Ishikawa (cell line): ENCODE results near the gene ARHGEF25.

ENCODE experiments used
- CEBPB ChIP-seq: IDR thresholded peaks from 2 replicates; pipeline ENCODE4 v1.6.1; 2012
- CREB1 ChIP-seq: IDR thresholded peaks from 2 replicates; pipeline ENCODE4 v1.6.1; 2012; ENCODE audit warnings: low read depth
- EGR1 ChIP-seq: IDR thresholded peaks from 2 replicates; pipeline ENCODE4 v1.6.1; 2012
- EP300 ChIP-seq: IDR thresholded peaks from 2 replicates; pipeline ENCODE4 v1.6.1; 2012; ENCODE audit warnings: borderline replicate concordance
- FOXM1 ChIP-seq: IDR thresholded peaks from 2 replicates; pipeline ENCODE4 v1.6.1; 2012; ENCODE audit warnings: low read depth, borderline replicate concordance
- NFIC ChIP-seq: IDR thresholded peaks from 2 replicates; pipeline ENCODE4 v1.6.1; 2012
- RAD21 ChIP-seq: IDR thresholded peaks from 2 replicates; pipeline ENCODE4 v1.6.1; 2012; ENCODE audit warnings: low read depth
- TAF1 ChIP-seq: IDR thresholded peaks from 2 replicates; pipeline ENCODE4 v1.6.1; 2012; ENCODE audit warnings: low read depth, mild to moderate bottlenecking
- TCF12 ChIP-seq: IDR thresholded peaks from 2 replicates; pipeline ENCODE4 v1.6.1; 2012; ENCODE audit warnings: low read depth
- TEAD4 ChIP-seq: IDR thresholded peaks from 2 replicates; pipeline ENCODE4 v1.6.1; 2012
- YY1 ChIP-seq: IDR thresholded peaks from 2 replicates; pipeline ENCODE4 v1.6.1; 2012; ENCODE audit warnings: low read depth
- ZBTB7A ChIP-seq: IDR thresholded peaks from 2 replicates; pipeline ENCODE4 v1.6.1; 2012; ENCODE audit warnings: low read depth
- TF ChIP-seq, protein P1 (sequence below): IDR thresholded peaks from 2 replicates; pipeline ENCODE4 v1.6.1; 2012
- TF ChIP-seq, protein P2 (sequence below): IDR thresholded peaks from 2 replicates; pipeline ENCODE4 v1.6.1; 2012; ENCODE audit warnings: low read depth, mild to moderate bottlenecking
- TF ChIP-seq, protein P3 (sequence below): IDR thresholded peaks from 2 replicates; pipeline ENCODE4 v1.6.1; 2012

ARHGEF25 gene

DNA sequence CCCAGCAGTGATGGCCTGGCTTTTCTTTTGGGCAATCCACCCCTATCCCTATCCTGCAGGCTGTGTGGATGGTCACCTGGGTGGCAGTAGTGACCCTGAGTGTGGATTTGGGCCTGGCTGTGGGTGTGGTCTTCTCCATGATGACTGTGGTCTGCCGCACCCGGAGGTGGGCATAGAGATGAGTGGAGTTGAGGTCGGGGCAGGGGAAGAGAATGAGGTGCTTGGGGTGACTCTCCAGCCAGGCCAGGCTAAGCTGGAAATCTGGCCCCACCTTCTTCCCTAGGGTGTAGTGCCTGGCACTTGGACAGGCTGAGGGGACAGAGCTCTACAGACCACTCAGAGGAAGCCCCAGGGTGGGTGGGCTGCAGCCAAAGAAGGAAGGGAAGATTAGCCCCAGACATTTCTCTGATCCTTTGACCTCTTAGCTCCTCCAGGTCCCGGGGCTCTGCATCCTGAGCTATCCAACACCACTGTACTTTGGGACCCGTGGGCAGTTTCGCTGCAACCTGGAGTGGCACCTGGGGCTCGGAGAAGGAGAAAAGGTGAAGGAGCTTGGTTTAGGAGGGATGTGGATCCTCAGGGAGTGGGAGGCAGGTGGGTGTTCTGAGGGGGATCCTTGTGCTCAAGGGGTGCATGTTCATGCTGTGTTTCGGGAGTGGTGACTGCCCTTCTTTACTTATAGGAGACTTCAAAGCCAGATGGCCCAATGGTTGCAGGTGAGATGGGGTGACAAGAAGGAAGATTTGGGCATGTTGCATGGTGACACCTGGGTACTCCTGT lies 13.4 kb downstream of the ARHGEF25 start:
- TF ChIP-seq TAF1 (no peak), EGR1 (no peak), CEBPB (no peak), ZBTB7A (no peak), FOXM1 (no peak), TEAD4 (no peak), YY1 (no peak), EP300 (no peak), CREB1 (no peak), RAD21 (no peak), NFIC (no peak), TCF12 (no peak)
- TF ChIP-seq, protein P1, sequence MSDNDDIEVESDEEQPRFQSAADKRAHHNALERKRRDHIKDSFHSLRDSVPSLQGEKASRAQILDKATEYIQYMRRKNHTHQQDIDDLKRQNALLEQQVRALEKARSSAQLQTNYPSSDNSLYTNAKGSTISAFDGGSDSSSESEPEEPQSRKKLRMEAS, result no peak
- TF ChIP-seq, protein P2, sequence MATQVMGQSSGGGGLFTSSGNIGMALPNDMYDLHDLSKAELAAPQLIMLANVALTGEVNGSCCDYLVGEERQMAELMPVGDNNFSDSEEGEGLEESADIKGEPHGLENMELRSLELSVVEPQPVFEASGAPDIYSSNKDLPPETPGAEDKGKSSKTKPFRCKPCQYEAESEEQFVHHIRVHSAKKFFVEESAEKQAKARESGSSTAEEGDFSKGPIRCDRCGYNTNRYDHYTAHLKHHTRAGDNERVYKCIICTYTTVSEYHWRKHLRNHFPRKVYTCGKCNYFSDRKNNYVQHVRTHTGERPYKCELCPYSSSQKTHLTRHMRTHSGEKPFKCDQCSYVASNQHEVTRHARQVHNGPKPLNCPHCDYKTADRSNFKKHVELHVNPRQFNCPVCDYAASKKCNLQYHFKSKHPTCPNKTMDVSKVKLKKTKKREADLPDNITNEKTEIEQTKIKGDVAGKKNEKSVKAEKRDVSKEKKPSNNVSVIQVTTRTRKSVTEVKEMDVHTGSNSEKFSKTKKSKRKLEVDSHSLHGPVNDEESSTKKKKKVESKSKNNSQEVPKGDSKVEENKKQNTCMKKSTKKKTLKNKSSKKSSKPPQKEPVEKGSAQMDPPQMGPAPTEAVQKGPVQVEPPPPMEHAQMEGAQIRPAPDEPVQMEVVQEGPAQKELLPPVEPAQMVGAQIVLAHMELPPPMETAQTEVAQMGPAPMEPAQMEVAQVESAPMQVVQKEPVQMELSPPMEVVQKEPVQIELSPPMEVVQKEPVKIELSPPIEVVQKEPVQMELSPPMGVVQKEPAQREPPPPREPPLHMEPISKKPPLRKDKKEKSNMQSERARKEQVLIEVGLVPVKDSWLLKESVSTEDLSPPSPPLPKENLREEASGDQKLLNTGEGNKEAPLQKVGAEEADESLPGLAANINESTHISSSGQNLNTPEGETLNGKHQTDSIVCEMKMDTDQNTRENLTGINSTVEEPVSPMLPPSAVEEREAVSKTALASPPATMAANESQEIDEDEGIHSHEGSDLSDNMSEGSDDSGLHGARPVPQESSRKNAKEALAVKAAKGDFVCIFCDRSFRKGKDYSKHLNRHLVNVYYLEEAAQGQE, result no peak
- TF ChIP-seq, protein P3, sequence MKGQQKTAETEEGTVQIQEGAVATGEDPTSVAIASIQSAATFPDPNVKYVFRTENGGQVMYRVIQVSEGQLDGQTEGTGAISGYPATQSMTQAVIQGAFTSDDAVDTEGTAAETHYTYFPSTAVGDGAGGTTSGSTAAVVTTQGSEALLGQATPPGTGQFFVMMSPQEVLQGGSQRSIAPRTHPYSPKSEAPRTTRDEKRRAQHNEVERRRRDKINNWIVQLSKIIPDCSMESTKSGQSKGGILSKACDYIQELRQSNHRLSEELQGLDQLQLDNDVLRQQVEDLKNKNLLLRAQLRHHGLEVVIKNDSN, result no peak

DNA sequence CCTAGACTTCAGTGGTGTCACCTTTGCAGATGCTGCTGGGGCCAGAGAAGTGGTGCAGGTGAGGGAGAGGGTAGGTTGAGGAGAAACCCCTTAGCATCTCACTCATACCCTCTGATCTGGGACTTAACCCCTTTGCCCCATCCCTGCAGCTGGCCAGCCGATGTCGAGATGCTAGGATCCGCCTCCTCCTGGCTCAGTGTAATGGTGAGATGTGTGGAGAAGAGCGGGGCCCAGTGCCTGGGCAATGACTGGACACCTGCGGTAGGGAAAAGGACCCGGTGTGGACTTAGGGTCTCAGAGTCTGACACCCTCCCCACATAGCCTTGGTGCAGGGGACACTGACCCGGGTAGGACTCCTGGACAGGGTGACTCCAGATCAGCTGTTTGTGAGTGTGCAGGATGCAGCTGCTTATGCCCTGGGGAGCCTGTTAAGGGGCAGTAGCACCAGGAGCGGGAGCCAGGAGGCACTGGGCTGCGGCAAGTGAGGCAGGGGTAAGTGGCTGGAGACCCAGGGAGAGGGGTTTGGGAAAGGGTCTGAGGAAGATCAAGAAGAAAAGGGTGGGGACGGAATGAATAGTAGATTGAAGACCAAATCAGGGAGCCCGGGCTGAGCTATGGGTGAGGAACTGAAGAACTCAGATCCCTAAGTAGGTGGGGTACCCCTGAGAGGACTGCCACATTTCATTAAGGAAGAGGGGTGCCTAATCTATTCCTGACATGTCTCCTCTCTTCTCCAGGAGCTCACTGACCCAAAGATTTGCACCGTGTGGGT lies 14.2 kb downstream of the ARHGEF25 start:
- no peak for TF ChIP-seq TEAD4
- TF ChIP-seq YY1, result no peak

DNA sequence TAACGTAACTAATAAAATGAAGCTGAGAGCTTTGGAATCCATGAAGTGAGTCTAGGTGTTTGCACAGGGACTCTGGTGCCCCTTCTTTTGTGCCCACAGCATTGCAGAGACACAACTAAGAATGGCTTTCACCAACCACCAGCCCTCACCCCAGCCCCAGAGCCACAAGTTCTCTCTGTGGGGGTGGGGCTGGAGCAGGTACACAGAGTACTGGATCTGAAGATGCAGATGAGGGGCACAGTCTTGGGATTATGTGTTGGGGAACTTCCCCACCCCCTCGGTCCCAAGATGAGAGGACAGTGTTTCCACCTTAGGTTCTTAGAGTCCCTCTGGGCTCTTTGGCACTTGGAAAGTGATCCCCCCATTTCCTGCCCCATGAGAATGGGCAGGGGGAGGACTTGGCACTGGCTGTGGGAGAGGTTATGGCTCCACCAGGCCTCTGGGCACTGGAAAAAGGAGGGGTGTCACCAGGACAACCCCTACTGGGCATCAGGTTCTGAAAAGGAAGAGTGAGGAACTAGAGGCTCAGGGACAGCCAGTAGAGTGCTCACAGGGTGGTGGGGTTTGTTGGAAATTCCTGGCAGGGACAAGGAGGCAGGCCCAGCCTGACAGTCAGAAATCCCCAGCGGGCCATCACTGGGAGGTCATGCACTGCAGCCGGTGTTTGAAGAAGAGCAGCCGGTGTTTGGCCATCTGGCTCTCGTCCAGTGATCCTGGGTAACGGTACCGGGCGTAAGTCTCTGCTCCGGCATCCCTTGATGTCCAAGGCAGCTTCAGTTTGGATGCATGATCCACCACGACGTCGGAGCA lies 15.1 kb downstream of the ARHGEF25 start:
- TF ChIP-seq EP300, result no peak
- no peak for TF ChIP-seq TCF12
- TF ChIP-seq YY1, result no peak
- TF ChIP-seq EGR1, result no peak
- no peak for TF ChIP-seq CREB1
- no peak for TF ChIP-seq ZBTB7A
- TF ChIP-seq, protein P2, result no peak
- no peak for TF ChIP-seq FOXM1
- TF ChIP-seq TAF1, result no peak
- TF ChIP-seq, protein P1, result no peak
- no peak for TF ChIP-seq CEBPB

GRCh38 chr12:57626921-57627445 lies 15.7 kb downstream of the ARHGEF25 start:
- TF ChIP-seq, protein P1, result no peak
- TF ChIP-seq ZBTB7A (no peak), RAD21 (no peak), TEAD4 (no peak)

DNA sequence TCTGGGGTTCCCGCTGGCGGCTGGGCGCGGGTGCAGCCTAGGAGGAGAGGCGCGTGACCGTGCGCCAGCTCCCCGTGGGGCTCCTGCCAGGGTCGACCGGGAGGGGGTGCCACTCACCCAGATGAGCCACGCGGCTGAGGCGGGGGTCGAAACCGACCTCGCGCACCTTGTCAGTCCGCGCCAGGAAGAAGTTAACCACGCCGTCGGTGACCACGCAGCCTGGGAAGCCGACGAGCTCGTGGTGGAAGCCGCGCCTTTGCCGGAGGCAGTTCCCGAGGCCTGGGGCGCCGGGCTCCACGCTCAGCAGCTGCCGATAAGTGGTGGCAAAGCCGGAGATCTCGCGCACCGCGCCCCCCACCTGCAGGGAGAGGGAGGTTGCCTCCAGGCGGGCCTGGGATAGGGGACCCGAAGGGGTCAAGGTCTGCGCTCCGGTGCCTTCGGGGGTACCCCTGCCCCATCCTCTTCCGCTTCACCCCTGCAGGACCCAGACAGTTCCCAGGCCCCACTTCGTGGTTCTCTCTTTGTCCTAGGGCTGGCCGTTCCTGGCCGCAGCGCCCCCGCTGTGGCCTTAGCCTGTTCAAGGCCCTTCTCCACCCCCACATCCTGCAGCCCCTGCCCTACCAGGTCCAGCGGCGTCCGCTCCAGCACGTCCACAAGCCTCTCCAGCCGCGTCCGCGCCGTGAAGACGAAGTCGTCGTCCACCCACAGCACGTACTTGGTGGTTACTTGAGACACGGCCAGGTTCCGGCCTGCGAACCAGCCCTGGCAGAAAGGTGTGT lies 16.5 kb downstream of the ARHGEF25 start:
- TF ChIP-seq TEAD4 (no peak), RAD21 (no peak), EGR1 (no peak)
- TF ChIP-seq, protein P2, result no peak
